GM19025 (cell line): ENCODE data around the gene MAP3K14.

Experiments
- ATAC-seq: cut with Tn5 transposase; IDR thresholded peaks from one replicate; pipeline ENCODE4 v1.9.1; 2021; ENCODE audit warnings: mild to moderate bottlenecking, low read depth, moderate library complexity; ENCODE audit not compliant: unreplicated experiment

The MAP3K14 gene

GRCh38 chr17:45317111-45317928 is 500 bp upstream of the MAP3K14 start:
- ATAC-seq, result peak; percentile 71

- ATAC-seq, result no peak
Measured at GRCh38 chr17:45315648-45316433, 979 bp downstream of the MAP3K14 start.

- ATAC-seq, result no peak
Measured at GRCh38 chr17:45314741-45315647, 1.8 kb downstream of the MAP3K14 start.

GRCh38 chr17:45313996-45314740 is 2.7 kb downstream of the MAP3K14 start:
- ATAC-seq, result no peak

GRCh38 chr17:45313421-45313771 is 3.4 kb downstream of the MAP3K14 start:
- ATAC-seq, result no peak

GRCh38 chr17:45312477-45313420 is 4.1 kb downstream of the MAP3K14 start:
- ATAC-seq, result no peak

- no peak for ATAC-seq
Measured at GRCh38 chr17:45311760-45312476, 4.9 kb downstream of the MAP3K14 start.

GRCh38 chr17:45311401-45311759 is 5.4 kb downstream of the MAP3K14 start:
- ATAC-seq, result no peak

GRCh38 chr17:45310380-45311324 is 6.2 kb downstream of the MAP3K14 start:
- ATAC-seq, result no peak

GRCh38 chr17:45309400-45309799 is 7.4 kb downstream of the MAP3K14 start:
- ATAC-seq, result no peak

- ATAC-seq, result no peak
Measured at GRCh38 chr17:45308840-45309239, 8.0 kb downstream of the MAP3K14 start.

GRCh38 chr17:45308016-45308365 is 8.8 kb downstream of the MAP3K14 start:
- no peak for ATAC-seq

- ATAC-seq, result no peak
Measured at GRCh38 chr17:45307290-45308015, 9.4 kb downstream of the MAP3K14 start.

- ATAC-seq, result no peak
Measured at GRCh38 chr17:45306623-45307022, 10.2 kb downstream of the MAP3K14 start.

GRCh38 chr17:45306094-45306493 is 10.7 kb downstream of the MAP3K14 start:
- no peak for ATAC-seq

- no peak for ATAC-seq
Measured at GRCh38 chr17:45305530-45306087, 11.2 kb downstream of the MAP3K14 start.
